ENCODE data around the gene SLC16A10.

SLC16A10 gene

DNA sequence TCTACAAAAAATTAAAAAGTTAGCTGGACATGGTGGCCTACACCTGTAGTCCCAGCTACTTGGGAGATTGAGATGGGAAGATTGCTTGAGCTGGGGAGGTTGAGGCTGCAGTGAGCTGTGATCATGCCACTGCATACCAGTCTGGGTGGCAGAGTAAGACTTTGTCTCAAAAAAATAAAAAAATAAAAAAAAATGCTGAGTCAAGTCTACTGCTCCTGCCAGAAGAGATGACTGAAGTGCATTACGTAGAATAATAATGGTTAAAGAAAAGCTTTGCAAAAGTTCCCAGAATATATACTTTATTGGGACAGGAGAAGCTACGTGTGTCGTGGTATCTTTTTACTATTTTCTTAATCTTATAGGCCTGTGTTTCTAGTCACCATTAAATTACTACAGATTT lies 125.3 kb downstream of the SLC16A10 start:
- H3K4me1 ChIP-seq (ENCODE audit: control insufficient read depth, insufficient read depth, low read length) = no peaks in the 10 kb centered on the region
- H3K9ac ChIP-seq (ENCODE audit: low read length) = no peak overlapping the region
- H3K36me3 ChIP-seq (ENCODE audit: control insufficient read depth, insufficient read depth, low read length) = no peaks in the 10 kb centered on the region
- no peaks in the 10 kb centered on the region for H3K9me3 ChIP-seq (ENCODE audit: control insufficient read depth, low read length)
- H3K4me3 ChIP-seq (ENCODE audit: low read length) = no peak overlapping the region
- H3K27me3 ChIP-seq (ENCODE audit: control insufficient read depth, insufficient read depth, low read length) = no peaks in the 10 kb centered on the region

DNA sequence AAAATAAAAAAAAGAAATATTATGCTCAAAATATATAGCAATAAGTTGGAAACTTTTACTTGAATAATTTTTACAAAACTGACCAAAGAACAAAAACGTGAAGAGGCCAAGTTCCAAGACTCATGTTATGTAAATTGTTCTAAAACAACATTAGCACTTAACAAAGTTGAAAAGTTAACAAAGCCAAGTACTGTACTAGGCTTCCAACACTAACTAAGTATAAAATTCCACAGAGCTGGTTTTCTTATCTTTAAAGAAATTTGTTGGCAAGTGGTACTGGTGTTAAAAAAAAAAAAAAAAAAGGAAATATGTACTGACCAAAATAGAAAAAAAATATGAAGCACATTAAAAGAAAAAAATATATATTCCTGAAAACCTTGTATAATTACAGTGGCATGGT lies 127.8 kb downstream of the SLC16A10 start:
- Histone ChIP-seq H3K9ac (ENCODE audit: low read length) (no peak overlapping the region), H3K27me3 (ENCODE audit: control insufficient read depth, insufficient read depth, low read length) (no peaks in the 10 kb centered on the region), H3K36me3 (ENCODE audit: control insufficient read depth, insufficient read depth, low read length) (no peaks in the 10 kb centered on the region), H3K4me1 (ENCODE audit: control insufficient read depth, insufficient read depth, low read length) (no peaks in the 10 kb centered on the region), H3K9me3 (ENCODE audit: control insufficient read depth, low read length) (no peaks in the 10 kb centered on the region), H3K4me3 (ENCODE audit: low read length) (no peak overlapping the region)

DNA sequence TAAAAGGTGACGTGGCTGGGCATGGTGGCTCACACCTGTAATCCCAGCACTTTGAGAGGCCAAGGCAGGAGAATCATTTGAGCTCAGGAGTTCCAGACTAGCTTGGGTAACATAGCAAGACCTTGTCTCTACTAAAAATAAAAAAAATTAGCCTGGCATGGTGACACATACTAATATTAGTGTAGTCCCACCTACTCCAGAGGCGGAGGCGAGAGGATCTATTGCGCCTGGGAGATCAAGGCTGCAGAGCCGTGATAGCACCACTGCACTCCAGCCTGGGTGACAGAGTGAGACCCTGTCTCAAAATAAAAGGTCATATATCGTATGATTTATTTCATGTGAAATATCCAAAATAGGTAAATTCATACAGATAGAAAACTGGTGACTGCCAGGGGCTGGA lies 132.5 kb downstream of the SLC16A10 start:
- H3K27me3 ChIP-seq (ENCODE audit: control insufficient read depth, insufficient read depth, low read length) = no peaks in the 10 kb centered on the region
- no peak overlapping the region for H3K4me3 ChIP-seq (ENCODE audit: low read length)
- H3K36me3 ChIP-seq (ENCODE audit: control insufficient read depth, insufficient read depth, low read length) = no peaks in the 10 kb centered on the region
- no peak overlapping the region for H3K9ac ChIP-seq (ENCODE audit: low read length)
- no peaks in the 10 kb centered on the region for H3K4me1 ChIP-seq (ENCODE audit: control insufficient read depth, insufficient read depth, low read length)
- H3K9me3 ChIP-seq (ENCODE audit: control insufficient read depth, low read length) = no peaks in the 10 kb centered on the region

DNA sequence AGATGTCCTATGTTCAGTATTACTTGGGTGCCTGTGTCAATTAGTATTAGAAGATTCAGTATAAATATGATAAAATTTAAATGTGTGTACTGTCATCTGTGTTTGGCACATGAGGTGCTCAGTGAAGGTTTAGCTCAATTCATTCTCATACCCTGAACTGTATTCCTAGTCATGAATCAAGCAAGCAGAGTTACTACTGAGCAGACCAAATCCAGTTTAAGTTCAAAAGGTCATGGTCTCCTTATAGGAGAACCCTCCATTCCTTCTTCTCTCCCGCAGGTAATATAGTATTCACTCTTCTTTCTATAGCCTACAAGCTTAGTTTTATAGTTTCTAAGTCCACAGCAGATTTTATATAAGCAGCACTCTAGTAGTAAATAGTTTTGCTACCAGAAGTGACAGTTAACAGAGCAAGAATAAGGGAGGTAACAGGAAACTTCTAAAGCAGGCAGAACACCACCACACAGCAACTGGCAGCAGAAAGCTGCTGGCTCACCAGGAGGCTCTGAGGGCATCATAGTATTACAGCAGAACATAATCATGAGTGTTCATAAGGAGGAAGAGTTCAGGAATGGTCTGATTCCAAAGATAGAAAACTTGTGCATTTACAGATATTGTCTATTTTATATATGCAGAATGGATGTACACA lies 133.2 kb downstream of the SLC16A10 start:
- no peaks in the 10 kb centered on the region for H3K36me3 ChIP-seq (ENCODE audit: control insufficient read depth, insufficient read depth, low read length)
- H3K4me3 ChIP-seq (ENCODE audit: low read length) = no peak overlapping the region
- no peak overlapping the region for H3K9ac ChIP-seq (ENCODE audit: low read length)
- no peaks in the 10 kb centered on the region for H3K9me3 ChIP-seq (ENCODE audit: control insufficient read depth, low read length)
- no peaks in the 10 kb centered on the region for H3K27me3 ChIP-seq (ENCODE audit: control insufficient read depth, insufficient read depth, low read length)
- H3K4me1 ChIP-seq (ENCODE audit: control insufficient read depth, insufficient read depth, low read length) = no peaks in the 10 kb centered on the region

DNA sequence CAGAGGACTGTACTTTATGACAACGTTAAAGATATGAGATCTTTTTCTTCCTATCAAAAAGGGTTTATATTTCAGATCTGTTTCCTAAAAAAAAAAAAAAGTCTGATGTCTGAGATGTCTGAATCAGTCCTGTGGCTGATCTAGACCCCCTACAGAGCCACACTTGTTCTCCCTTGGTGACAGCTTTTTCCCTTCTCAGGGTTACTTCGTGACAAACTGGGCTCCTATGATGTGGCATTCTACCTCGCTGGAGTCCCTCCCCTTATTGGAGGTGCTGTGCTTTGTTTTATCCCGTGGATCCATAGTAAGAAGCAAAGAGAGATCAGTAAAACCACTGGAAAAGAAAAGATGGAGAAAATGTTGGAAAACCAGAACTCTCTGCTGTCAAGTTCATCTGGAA lies 134.5 kb downstream of the SLC16A10 start:
- no peak overlapping the region for H3K4me3 ChIP-seq (ENCODE audit: low read length)
- H3K9me3 ChIP-seq (ENCODE audit: control insufficient read depth, low read length) = no peaks in the 10 kb centered on the region
- no peaks in the 10 kb centered on the region for H3K4me1 ChIP-seq (ENCODE audit: control insufficient read depth, insufficient read depth, low read length)
- no peak overlapping the region for H3K9ac ChIP-seq (ENCODE audit: low read length)
- no peaks in the 10 kb centered on the region for H3K36me3 ChIP-seq (ENCODE audit: control insufficient read depth, insufficient read depth, low read length)
- H3K27me3 ChIP-seq (ENCODE audit: control insufficient read depth, insufficient read depth, low read length) = no peaks in the 10 kb centered on the region

DNA sequence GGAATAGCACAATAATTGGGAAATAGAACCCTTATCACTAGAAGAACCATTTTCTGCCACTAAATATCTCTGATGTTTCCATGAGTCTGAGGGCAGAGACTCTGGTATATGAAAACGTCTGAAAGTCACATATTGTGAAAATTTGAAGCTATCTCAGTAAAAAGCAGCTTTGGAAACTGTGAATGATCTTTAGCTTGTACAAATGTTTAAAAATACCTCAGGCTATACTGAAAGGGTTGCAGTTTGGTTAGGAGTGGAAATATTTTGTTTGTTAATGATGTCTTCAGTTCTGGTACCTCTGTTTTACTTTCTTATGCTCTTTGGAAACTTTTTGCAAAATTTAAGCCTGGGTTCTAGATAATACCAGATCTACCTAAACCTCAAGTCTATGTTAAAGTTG lies 135.0 kb downstream of the SLC16A10 start:
- Histone ChIP-seq H3K4me1 (ENCODE audit: control insufficient read depth, insufficient read depth, low read length) (no peaks in the 10 kb centered on the region), H3K9me3 (ENCODE audit: control insufficient read depth, low read length) (no peaks in the 10 kb centered on the region), H3K9ac (ENCODE audit: low read length) (no peak overlapping the region), H3K4me3 (ENCODE audit: low read length) (no peak overlapping the region), H3K27me3 (ENCODE audit: control insufficient read depth, insufficient read depth, low read length) (no peaks in the 10 kb centered on the region), H3K36me3 (ENCODE audit: control insufficient read depth, insufficient read depth, low read length) (no peaks in the 10 kb centered on the region)

DNA sequence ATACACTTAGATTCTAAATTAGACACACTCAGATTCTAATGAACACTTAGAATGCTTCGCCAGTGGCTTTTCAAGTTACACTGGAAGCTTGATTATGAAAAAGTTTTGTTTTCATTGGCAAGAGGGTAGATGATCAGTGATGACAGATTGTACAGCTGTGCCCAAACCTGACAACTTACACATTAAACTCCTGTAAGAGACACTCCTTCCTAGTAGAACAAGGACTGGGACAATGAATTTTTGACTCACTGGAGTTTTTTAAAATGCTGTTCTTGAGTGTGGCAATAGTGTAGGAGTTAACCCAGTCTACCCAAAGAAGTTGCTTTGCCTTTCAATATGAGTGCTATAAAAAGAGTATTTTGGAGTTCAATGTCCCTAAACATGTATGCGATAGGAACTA lies 140.8 kb downstream of the SLC16A10 start:
- no peaks in the 10 kb centered on the region for H3K27me3 ChIP-seq (ENCODE audit: control insufficient read depth, insufficient read depth, low read length)
- H3K9me3 ChIP-seq (ENCODE audit: control insufficient read depth, low read length) = no peaks in the 10 kb centered on the region
- H3K4me3 ChIP-seq (ENCODE audit: low read length) = no peak overlapping the region
- no peaks in the 10 kb centered on the region for H3K36me3 ChIP-seq (ENCODE audit: control insufficient read depth, insufficient read depth, low read length)
- no peaks in the 10 kb centered on the region for H3K4me1 ChIP-seq (ENCODE audit: control insufficient read depth, insufficient read depth, low read length)
- no peak overlapping the region for H3K9ac ChIP-seq (ENCODE audit: low read length)

DNA sequence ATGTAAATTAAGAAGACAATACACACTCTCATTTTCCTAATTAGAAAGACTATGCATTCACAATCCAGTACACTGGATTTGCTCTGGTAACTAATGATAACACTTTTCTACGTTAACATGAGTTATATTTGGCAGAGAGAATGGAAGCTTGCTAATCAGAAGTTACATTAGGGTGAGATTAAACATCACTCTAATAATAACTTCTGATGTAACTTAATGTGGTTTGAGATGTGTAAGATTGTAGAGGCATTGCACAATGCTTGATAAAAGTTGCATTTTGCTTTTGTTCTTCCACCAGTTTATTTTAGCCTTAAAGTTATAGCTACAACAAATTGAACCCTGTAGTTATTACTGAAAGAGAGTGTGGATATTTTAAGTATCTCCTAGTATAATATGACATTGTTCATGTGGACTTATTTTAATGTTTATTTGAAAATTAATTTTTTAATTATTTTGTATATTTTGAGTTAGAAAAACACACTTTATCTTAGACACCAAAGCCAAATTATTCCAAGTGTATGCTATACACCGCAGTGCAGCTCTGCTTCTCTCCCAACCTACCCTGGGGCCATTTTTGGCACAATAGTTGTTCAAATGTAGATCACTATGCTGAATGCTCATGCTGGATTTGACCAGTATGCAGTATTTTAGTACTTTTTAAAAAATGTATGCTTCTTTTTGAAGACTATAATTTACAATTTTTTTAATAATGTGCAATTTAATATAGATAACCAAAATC lies 143.2 kb downstream of the SLC16A10 start:
- Histone ChIP-seq H3K9ac (ENCODE audit: low read length) (no peak overlapping the region), H3K9me3 (ENCODE audit: control insufficient read depth, low read length) (no peaks in the 10 kb centered on the region), H3K27me3 (ENCODE audit: control insufficient read depth, insufficient read depth, low read length) (no peaks in the 10 kb centered on the region), H3K36me3 (ENCODE audit: control insufficient read depth, insufficient read depth, low read length) (no peaks in the 10 kb centered on the region), H3K4me1 (ENCODE audit: control insufficient read depth, insufficient read depth, low read length) (no peaks in the 10 kb centered on the region), H3K4me3 (ENCODE audit: low read length) (no peak overlapping the region)

DNA sequence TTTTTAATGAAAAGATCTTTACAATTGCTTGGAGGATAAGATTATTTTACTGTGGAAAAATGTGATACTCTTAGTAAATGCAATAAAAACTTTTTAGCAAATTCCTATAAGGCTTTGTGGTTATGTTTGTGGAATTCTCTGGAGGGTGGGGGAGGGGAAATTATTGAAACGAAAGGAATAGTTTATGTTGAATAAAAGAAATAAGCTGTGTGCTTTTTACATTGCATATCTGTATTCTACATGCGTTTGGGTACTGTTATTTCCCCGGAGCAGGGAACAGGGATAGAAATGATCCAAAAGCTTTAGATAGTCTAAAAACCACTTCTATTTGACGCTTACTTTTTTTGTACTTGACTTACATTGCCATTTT lies 143.8 kb downstream of the SLC16A10 start:
- Histone ChIP-seq H3K9me3 (ENCODE audit: control insufficient read depth, low read length) (no peaks in the 10 kb centered on the region), H3K36me3 (ENCODE audit: control insufficient read depth, insufficient read depth, low read length) (no peaks in the 10 kb centered on the region), H3K4me1 (ENCODE audit: control insufficient read depth, insufficient read depth, low read length) (no peaks in the 10 kb centered on the region), H3K9ac (ENCODE audit: low read length) (no peak overlapping the region), H3K27me3 (ENCODE audit: control insufficient read depth, insufficient read depth, low read length) (no peaks in the 10 kb centered on the region), H3K4me3 (ENCODE audit: low read length) (no peak overlapping the region)

DNA sequence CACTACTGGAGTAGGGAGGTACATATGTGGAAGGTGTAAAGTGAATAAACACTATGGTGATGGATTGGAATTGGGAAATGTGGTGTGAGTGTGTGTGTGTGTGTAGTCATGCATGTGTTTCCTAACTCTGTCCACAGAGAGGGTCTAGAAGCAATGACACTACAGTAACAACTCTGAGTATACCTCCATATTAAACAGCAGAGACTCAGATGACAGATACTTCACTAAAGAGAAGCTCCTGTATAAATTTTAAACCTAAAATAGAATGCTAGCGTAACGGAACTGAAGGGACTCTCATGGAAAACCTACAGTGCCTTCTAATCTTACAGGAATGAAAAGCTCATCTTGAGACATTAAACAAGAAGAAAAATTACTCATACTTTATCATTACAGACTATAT lies 150.5 kb downstream of the SLC16A10 start:
- Histone ChIP-seq H3K9ac (ENCODE audit: low read length) (no peak overlapping the region), H3K4me1 (ENCODE audit: control insufficient read depth, insufficient read depth, low read length) (no peaks in the 10 kb centered on the region), H3K9me3 (ENCODE audit: control insufficient read depth, low read length) (no peaks in the 10 kb centered on the region)

DNA sequence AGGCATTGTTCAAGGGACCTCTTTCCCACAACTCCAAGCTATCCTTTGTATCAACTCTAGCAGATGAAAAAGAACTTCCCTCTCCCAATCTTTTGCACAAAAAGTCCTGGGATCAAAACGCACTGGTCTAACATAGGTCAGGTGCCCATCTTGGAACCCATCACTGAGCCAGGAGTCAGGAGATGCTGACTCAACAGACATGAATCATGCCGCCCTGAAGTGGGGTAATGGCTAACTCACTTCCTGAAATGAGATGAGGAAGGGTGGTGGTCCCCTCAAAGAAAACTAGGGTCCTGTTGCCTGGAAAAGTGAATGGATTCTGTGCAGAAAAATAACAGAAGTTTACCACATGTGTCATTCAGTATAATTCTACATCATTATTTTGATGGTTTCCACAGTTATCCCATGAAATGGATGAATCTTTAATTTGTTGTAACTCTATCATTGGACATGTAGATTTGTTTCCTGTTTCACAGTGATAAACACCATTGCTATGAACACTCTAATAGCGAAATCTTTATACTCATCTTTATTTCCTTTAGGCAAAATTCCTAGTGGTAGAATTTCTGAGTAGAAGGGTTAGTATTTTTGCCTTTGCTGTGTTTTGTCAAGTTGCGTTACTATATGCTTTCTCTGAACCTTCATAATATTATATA lies 151.3 kb downstream of the SLC16A10 start:
- H3K9me3 ChIP-seq (ENCODE audit: control insufficient read depth, low read length) = no peaks in the 10 kb centered on the region
- H3K4me3 ChIP-seq (ENCODE audit: low read length) = no peak overlapping the region
- H3K27me3 ChIP-seq (ENCODE audit: control insufficient read depth, insufficient read depth, low read length) = no peaks in the 10 kb centered on the region

More for the DNA sequence above, 150.5 kb downstream of the SLC16A10 start:
- H3K27me3 ChIP-seq (ENCODE audit: control insufficient read depth, insufficient read depth, low read length) = no peaks in the 10 kb centered on the region
- H3K36me3 ChIP-seq (ENCODE audit: control insufficient read depth, insufficient read depth, low read length) = no peaks in the 10 kb centered on the region
- H3K4me3 ChIP-seq (ENCODE audit: low read length) = no peak overlapping the region

DNA sequence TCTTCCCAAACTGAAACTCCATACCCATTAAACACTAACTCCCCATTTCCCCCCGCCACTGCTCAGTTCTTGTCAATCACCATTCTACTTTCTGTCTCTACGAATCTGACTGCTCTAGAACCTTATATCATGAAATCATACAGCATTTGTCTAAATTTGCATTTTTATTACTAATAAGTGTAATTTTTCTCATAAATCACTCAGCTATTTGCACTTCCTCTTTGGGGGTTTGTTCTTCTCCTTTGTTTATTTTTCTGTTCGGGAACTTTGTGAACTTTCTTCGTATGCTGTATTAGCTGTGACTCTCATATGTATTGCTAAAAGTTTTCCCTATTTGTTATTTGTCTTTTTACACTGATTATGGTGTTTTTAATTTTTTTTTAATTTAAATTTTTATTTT lies 152.2 kb downstream of the SLC16A10 start:
- H3K36me3 ChIP-seq (ENCODE audit: control insufficient read depth, insufficient read depth, low read length) = no peaks in the 10 kb centered on the region
- no peak overlapping the region for H3K9ac ChIP-seq (ENCODE audit: low read length)
- H3K4me3 ChIP-seq (ENCODE audit: low read length) = no peak overlapping the region
- no peaks in the 10 kb centered on the region for H3K4me1 ChIP-seq (ENCODE audit: control insufficient read depth, insufficient read depth, low read length)
- H3K9me3 ChIP-seq (ENCODE audit: control insufficient read depth, low read length) = no peaks in the 10 kb centered on the region
- no peaks in the 10 kb centered on the region for H3K27me3 ChIP-seq (ENCODE audit: control insufficient read depth, insufficient read depth, low read length)

More for the DNA sequence above, 151.3 kb downstream of the SLC16A10 start:
- Histone ChIP-seq H3K36me3 (ENCODE audit: control insufficient read depth, insufficient read depth, low read length) (no peaks in the 10 kb centered on the region), H3K9ac (ENCODE audit: low read length) (no peak overlapping the region), H3K4me1 (ENCODE audit: control insufficient read depth, insufficient read depth, low read length) (no peaks in the 10 kb centered on the region)

Data from mucosa of stomach (tissue), 1 donor.